HCT116 (cell line): ENCODE results near the gene OR6B2. TPM values are rescaled to one million over a fixed set of nuclear protein-coding genes. Genes with fewer than 3 reads are reported as not detected.
A peak's percentile ranks its signal among the peaks of the same experiment; 100 is the strongest.

Experiments
- ATAC-seq: fragments of 200-7000 bp; cut with Tn5 transposase; 2 replicates; pipeline ENCODE4 v1.9.1; 2020; ENCODE audit warnings: mild to moderate bottlenecking, moderate library complexity
- BruUV-seq: library from RNA; stranded (reverse); fragments of 400-500 nt; replicated peaks from 2 replicates; lab custom pipeline; 2021; lab: Mats Ljungman, UMichigan
- CTCF ChIA-PET: fragments of 300-600 bp; sonication (Branson Sonifier 250); formaldehyde crosslinking; loops from one replicate; lab custom pipeline; 2021; ENCODE audit warnings: antibody characterized with exemption; lab: Charles Lee
- POLR2A ChIA-PET: fragments of 300-600, 350-600 bp; sonication (Branson Sonifier 250); formaldehyde crosslinking; loops from one replicate; lab custom pipeline; 2021; ENCODE audit warnings: antibody characterized with exemption; lab: Charles Lee
- RAD21 ChIA-PET, 2 experiments: fragments of 300-600 bp; sonication (Branson Sonifier 250); formaldehyde crosslinking; loops; one replicate each; lab custom pipeline; 2023; ENCODE audit warnings: low total read pairs in 2 of 2; ENCODE audit not compliant: uncharacterized antibody in 2 of 2, unreplicated experiment in 2 of 2, low non-redundant PET in 1 of 2; lab: Charles Lee
- DNase-seq: peaks from one replicate; pipeline ENCODE4 v3.0.0-alpha.2; 2010; ENCODE audit warnings: low read depth, low spot score
- H2AFZ ChIP-seq: fragments of 200-600 bp; shearing (Covaris generic), sonication (generic); 2 replicates; pipeline ENCODE4 v1.6.1; 2017; ENCODE audit warnings: low read depth, mixed run types, mixed read lengths, antibody characterized with exemption, low read length; ENCODE audit not compliant: poor library complexity, severe bottlenecking
- H3K27ac ChIP-seq: 2 replicates; pipeline ENCODE4 v1.5.1; 2012; ENCODE audit warnings: low read depth, low read length
- H3K27me3 ChIP-seq: fragments of 200-600 bp; sonication (generic); 2 replicates; pipeline ENCODE4 v1.6.1; 2016; ENCODE audit warnings: mixed run types, low read length, mixed read lengths; ENCODE audit not compliant: insufficient read depth
- H3K36me3 ChIP-seq, 2 experiments: fragments of 200-500 bp in 1 of 2; fragments of 200-600 bp in 1 of 2; sonication (Bioruptor generic) in 1 of 2; sonication (generic) in 1 of 2; 2 replicates each; pipeline versions ENCODE4 v1.5.1 to v1.6.1; 2014 to 2016; ENCODE audit warnings: low read length in 2 of 2, inconsistent platforms in 1 of 2, mixed read lengths in 1 of 2, mixed run types in 1 of 2; ENCODE audit not compliant: insufficient read depth in 2 of 2, control insufficient read depth in 1 of 2
- H3K4me1 ChIP-seq, 2 experiments: fragments of 200-600 bp in 1 of 2; sonication (generic) in 1 of 2; 2 replicates each; pipeline versions ENCODE4 v1.5.1 to v1.6.1; 2012 to 2017; ENCODE audit warnings: low read length in 2 of 2, inconsistent platforms in 1 of 2, mild to moderate bottlenecking in 1 of 2, mixed read lengths in 1 of 2, mixed run types in 1 of 2, moderate library complexity in 1 of 2; ENCODE audit not compliant: insufficient read depth in 2 of 2, control insufficient read depth in 1 of 2
- H3K4me2 ChIP-seq: fragments of 200-600 bp; sonication (generic); 2 replicates; pipeline ENCODE4 v1.6.1; 2017; ENCODE audit warnings: mixed run types, low read length, mixed read lengths
- H3K4me3 ChIP-seq, 2 experiments: fragments of 200-600 bp in 1 of 2; sonication (generic) in 1 of 2; replicated peaks in 1 of 2; 2 replicates each; pipeline ENCODE4 v1.5.1; 2011 to 2016; ENCODE audit warnings: low read length in 2 of 2, control low read depth in 1 of 2, low read depth in 1 of 2, mild to moderate bottlenecking in 1 of 2, mixed read lengths in 1 of 2, mixed run types in 1 of 2
- H3K79me2 ChIP-seq: fragments of 200-600 bp; sonication (generic); 2 replicates; pipeline ENCODE4 v1.6.1; 2017; ENCODE audit warnings: mild to moderate bottlenecking, mixed run types, low read length, moderate library complexity, mixed read lengths; ENCODE audit not compliant: insufficient read depth
- H3K9ac ChIP-seq: fragments of 200-600 bp; sonication (generic); 2 replicates; pipeline ENCODE4 v1.6.1; 2016; ENCODE audit warnings: low read length, mixed read lengths
- H3K9me2 ChIP-seq: fragments of 200-600 bp; sonication (generic), shearing (Covaris generic); 2 replicates; pipeline ENCODE4 v1.6.1; 2017; ENCODE audit warnings: mixed run types, mild to moderate bottlenecking, moderate library complexity; ENCODE audit not compliant: insufficient read depth
- H3K9me3 ChIP-seq, 2 experiments: fragments of 200-500 bp in 1 of 2; fragments of 200-600 bp in 1 of 2; sonication (Bioruptor generic) in 1 of 2; sonication (generic) in 1 of 2; 2 replicates each; pipeline ENCODE4 v1.6.1; 2014 to 2017; ENCODE audit warnings: low read length in 2 of 2, mixed read lengths in 2 of 2, inconsistent platforms in 1 of 2, low read depth in 1 of 2, mild to moderate bottlenecking in 1 of 2, mixed run types in 1 of 2, moderate library complexity in 1 of 2; ENCODE audit not compliant: control insufficient read depth in 1 of 2, insufficient read depth in 1 of 2
- H4K20me1 ChIP-seq: fragments of 200-600 bp; sonication (generic), shearing (Covaris generic); 2 replicates; pipeline ENCODE4 v1.6.1; 2017; ENCODE audit warnings: mixed run types, mild to moderate bottlenecking, moderate library complexity; ENCODE audit not compliant: insufficient read depth
- ATF3 ChIP-seq: IDR thresholded peaks from 2 replicates; pipeline ENCODE4 v1.6.1; 2012
- CEBPB ChIP-seq: IDR thresholded peaks from 2 replicates; pipeline ENCODE4 v1.6.1; 2012; ENCODE audit warnings: low read depth
- EGR1 ChIP-seq: IDR thresholded peaks from 2 replicates; pipeline ENCODE4 v1.6.1; 2012; ENCODE audit warnings: low read depth
- EZH2 ChIP-seq: fragments of 200-600 bp; sonication (generic); IDR thresholded peaks from 2 replicates; pipeline ENCODE4 v1.6.1; 2017; ENCODE audit warnings: antibody characterized with exemption, mixed run types
- EZH2phosphoT487 ChIP-seq: fragments of 200-600 bp; IDR thresholded peaks from 2 replicates; pipeline ENCODE4 v1.6.1; 2018; ENCODE audit warnings: antibody characterized with exemption, borderline replicate concordance
- JUND ChIP-seq: IDR thresholded peaks from 2 replicates; pipeline ENCODE4 v1.6.1; 2012
- MAX ChIP-seq: IDR thresholded peaks from 2 replicates; pipeline ENCODE4 v1.6.1; 2012
- RAD21 ChIP-seq: IDR thresholded peaks from 2 replicates; pipeline ENCODE4 v1.6.1; 2012; ENCODE audit warnings: low read depth, mild to moderate bottlenecking
- SIN3A ChIP-seq: IDR thresholded peaks from 2 replicates; pipeline ENCODE4 v1.6.1; 2012; ENCODE audit warnings: low read depth
- SP1 ChIP-seq: IDR thresholded peaks from 2 replicates; pipeline ENCODE4 v1.6.1; 2012; ENCODE audit warnings: low read depth
- intact Hi-C: fragments of 100-400 bp; cut with micrococcal nuclease; formaldehyde crosslinking; loops from 2 replicates; pipeline ENCODE4 v1.10.0; 2022
- total RNA-seq: library from RNA; stranded (reverse); gene quantifications from one replicate; pipeline ENCODE4 v1.2.1, GENCODE V29; 2021; ENCODE audit not compliant: unreplicated experiment

The OR6B2 gene
- total RNA-seq, 1 experiment from 2014 or later = not detected

- DNase-seq (no peak), ATAC-seq (0 out of 2 replicates have a peak, but pooled peaks have one; percentile 35)
- no peak within 1 kb of the TSS for H3K9ac ChIP-seq
- TF ChIP-seq EZH2 = no peak
- no peak for TF ChIP-seq CEBPB
- no peaks in the 10 kb centered on the region for H3K79me2 ChIP-seq
- no peak within 1 kb of the TSS for H3K4me2 ChIP-seq
- H3K9me2 ChIP-seq = no peaks in the 10 kb centered on the region
- no peaks in the 10 kb centered on the region for H4K20me1 ChIP-seq
- CTCF ChIA-PET = no interaction called here
- H3K4me1 ChIP-seq = no peaks in the 10 kb centered on the region
- no peak within 1 kb of the TSS for H3K27ac ChIP-seq
- POLR2A ChIA-PET = no interaction called here
- H3K4me3 ChIP-seq = no peak within 1 kb of the TSS
- H3K9me3 ChIP-seq = no peaks in the 10 kb centered on the region
- no TSS peak for BruUV-seq
- intact Hi-C loops = no loop called here
- RAD21 ChIA-PET = no interaction called here
- no peak within 1 kb of the TSS for H2AFZ ChIP-seq
- H3K27me3 ChIP-seq = peaks cover 80% of the 10 kb centered on the region
- H3K36me3 ChIP-seq = no peaks in the 10 kb centered on the region
Observed at GRCh38 chr2:240053173-240054155, 23.2 kb upstream of the OR6B2 start, which contains the start of gene OR6B3. Gene OR6B3, minus strand, starts transcription at chr2:240053521.

- Histone ChIP-seq H3K9me3 (no peaks in the 10 kb centered on the region), H2AFZ (no peak overlapping the region), H3K9ac (no peak overlapping the region), H3K27ac (no peak overlapping the region), H4K20me1 (no peaks in the 10 kb centered on the region), H3K4me1 (no peaks in the 10 kb centered on the region), H3K36me3 (no peaks in the 10 kb centered on the region), H3K79me2 (no peaks in the 10 kb centered on the region), H3K4me3 (no peak overlapping the region)
- intact Hi-C loops = no loop called here
- TF ChIP-seq EGR1 (no peak), JUND (no peak), EZH2phosphoT487 (no peak), SIN3A (no peak), ATF3 (no peak), SP1 (no peak), RAD21 (no peak), MAX (no peak)
- TF ChIP-seq, all 23 proteins: peak for 0
- no peak for DNase-seq
- BruUV-seq = no TSS peak
- no peak overlapping the region for H3K4me2 ChIP-seq
- peaks cover 82% of the 10 kb centered on the region for H3K27me3 ChIP-seq
- ChIA-PET RAD21 (no interaction called here), POLR2A (no interaction called here), CTCF (interaction anchor here (1.7 kb wide), 1 partner anchor 8 kb away, joined by 10 read pairs; no protein-coding TSS in a partner anchor)
- no peaks in the 10 kb centered on the region for H3K9me2 ChIP-seq
- ATAC-seq = no peak
Observed at GRCh38 chr2:240052524-240052923, 22.3 kb upstream of the OR6B2 start.
